ENCODE results near the gene TSPAN10. TPM values are rescaled to one million over a fixed set of nuclear protein-coding genes. Genes with fewer than 3 reads are reported as not detected.

TSPAN10 gene
- total RNA-seq, 1 donor: 4.5 TPM

GRCh38 chr17:81651692-81652091 is 14.7 kb downstream of the TSPAN10 start:
- peak; percentile 88 for DNase-seq (ENCODE audit: low read depth)
- H3K4me3 ChIP-seq (ENCODE audit: low read depth, low read length): no peak overlapping the region
- TF ChIP-seq, protein P1, sequence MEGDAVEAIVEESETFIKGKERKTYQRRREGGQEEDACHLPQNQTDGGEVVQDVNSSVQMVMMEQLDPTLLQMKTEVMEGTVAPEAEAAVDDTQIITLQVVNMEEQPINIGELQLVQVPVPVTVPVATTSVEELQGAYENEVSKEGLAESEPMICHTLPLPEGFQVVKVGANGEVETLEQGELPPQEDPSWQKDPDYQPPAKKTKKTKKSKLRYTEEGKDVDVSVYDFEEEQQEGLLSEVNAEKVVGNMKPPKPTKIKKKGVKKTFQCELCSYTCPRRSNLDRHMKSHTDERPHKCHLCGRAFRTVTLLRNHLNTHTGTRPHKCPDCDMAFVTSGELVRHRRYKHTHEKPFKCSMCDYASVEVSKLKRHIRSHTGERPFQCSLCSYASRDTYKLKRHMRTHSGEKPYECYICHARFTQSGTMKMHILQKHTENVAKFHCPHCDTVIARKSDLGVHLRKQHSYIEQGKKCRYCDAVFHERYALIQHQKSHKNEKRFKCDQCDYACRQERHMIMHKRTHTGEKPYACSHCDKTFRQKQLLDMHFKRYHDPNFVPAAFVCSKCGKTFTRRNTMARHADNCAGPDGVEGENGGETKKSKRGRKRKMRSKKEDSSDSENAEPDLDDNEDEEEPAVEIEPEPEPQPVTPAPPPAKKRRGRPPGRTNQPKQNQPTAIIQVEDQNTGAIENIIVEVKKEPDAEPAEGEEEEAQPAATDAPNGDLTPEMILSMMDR (IDR thresholded peaks at IDR 0.05; ENCODE audit: insufficient read depth, low read length): no peak

DNA sequence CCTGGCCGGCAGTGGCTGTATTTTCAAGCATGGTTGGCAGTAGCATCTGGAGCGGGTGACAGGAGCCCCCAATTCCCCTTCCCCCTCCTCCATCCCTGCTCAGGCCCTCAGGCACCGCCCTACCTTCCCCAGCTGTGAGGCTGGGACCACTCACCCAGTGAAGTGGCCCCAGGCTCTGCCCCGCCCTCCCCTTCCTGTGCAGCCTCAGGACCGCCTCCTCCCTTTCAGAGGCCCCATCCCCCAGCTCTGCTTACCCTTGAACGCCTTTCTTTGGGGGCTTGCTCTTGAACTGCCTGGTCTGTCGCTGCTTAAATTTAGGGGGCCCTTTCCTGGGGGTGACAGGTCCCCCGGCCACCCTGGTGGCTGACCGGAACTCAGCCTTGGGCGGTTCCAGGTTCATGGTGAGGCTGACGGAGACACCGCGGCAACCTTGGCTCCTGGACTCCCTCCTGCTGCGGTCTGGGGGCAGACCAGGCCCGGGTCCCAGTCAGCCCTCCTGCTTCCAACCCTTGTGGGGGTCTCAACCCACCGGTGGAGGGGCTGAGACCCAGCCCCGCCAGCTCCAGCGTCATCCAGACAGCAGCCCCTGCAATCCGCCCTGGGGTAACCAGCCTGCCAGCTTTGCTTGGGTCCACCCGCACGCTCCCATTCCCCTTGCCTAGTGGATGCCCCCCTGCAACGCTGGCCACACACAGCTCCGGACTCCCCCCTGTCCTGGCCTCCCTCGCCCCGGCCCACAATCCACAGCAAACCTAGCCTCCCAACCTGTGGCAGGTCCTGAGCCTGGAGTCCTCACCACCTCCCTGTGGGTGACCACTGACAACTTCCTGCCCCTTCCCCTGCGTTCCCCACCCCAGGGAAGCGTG is 16.1 kb downstream of the TSPAN10 start:
- TF ChIP-seq, protein P1 (IDR thresholded peaks at IDR 0.05; ENCODE audit: insufficient read depth, low read length): no peak
- H3K4me3 ChIP-seq (ENCODE audit: low read depth, low read length): no peak overlapping the region
- DNase-seq (ENCODE audit: low read depth): no peak

DNA sequence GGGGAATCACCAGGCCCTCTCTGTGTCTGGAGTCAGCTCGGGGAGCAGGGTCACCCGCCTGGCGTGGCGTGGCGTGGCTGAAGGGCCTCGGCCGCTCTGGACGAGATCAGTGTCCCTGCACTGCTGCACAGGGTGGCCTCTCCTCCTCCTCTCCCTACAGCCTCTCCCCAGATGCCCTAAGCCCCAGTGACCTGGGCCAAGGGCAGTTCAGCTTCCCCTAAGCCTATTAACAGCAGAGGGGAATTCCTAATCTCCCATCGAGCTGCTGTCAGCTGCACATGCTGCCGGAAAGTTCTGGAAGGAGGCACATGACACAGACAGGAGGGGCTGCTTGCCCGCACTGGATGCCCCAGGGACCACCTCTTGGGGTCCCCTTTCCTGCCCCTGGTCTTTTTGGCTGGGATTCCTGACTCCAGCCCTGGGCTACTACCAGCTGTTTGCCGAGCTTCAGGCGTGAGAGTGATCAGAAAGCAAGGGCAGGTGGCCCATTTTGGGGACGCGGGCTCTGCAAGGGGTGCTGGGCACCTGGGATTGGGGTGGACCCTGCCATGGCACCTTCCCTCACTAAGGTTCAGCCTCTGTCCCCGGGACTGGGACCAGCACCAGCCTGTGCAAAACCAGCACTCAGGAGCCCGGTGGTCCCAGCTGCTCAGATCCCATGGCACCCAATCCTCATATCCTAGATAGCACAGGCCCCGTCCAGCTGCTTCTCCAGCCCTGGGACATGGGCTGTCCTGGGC is 18.6 kb downstream of the TSPAN10 start:
- DNase-seq (ENCODE audit: low read depth): no peak
- TF ChIP-seq, protein P1 (IDR thresholded peaks at IDR 0.05; ENCODE audit: insufficient read depth, low read length): no peak
- H3K4me3 ChIP-seq (ENCODE audit: low read depth, low read length): no peak overlapping the region

- no peak within 1 kb of the TSS for H3K4me3 ChIP-seq (ENCODE audit: low read depth, low read length)
- no peak for DNase-seq (ENCODE audit: low read depth)
- TF ChIP-seq, protein P1 (IDR thresholded peaks at IDR 0.05; ENCODE audit: insufficient read depth, low read length): no peak
Observed at GRCh38 chr17:81656118-81656743, 19.2 kb downstream of the TSPAN10 start, which contains the start of gene PDE6G. PDE6G (minus strand) TSS chr17:81656542; CDS start chr17:81653305, 3,237 bp downstream.

GRCh38 chr17:81656835-81657234 is 19.8 kb downstream of the TSPAN10 start:
- TF ChIP-seq, protein P1 (IDR thresholded peaks at IDR 0.05; ENCODE audit: insufficient read depth, low read length): no peak
- DNase-seq (ENCODE audit: low read depth): no peak
- H3K4me3 ChIP-seq (ENCODE audit: low read depth, low read length): no peak overlapping the region

GRCh38 chr17:81659038-81659437 is 22.0 kb downstream of the TSPAN10 start:
- H3K4me3 ChIP-seq (ENCODE audit: low read depth, low read length): no peak overlapping the region
- TF ChIP-seq, protein P1 (IDR thresholded peaks at IDR 0.05; ENCODE audit: insufficient read depth, low read length): no peak
- no peak for DNase-seq (ENCODE audit: low read depth)
